GM12891 (cell line): Measurements from ENCODE around the gene MICAL3.

Experiments used
- PAX5 ChIP-seq: IDR thresholded peaks from 2 replicates; pipeline ENCODE4 v1.6.1; 2011; ENCODE audit warnings: low read length, moderate library complexity, mild to moderate bottlenecking; ENCODE audit not compliant: insufficient read depth, severe bottlenecking
- POLR2AphosphoS5 ChIP-seq: IDR thresholded peaks from 2 replicates; pipeline ENCODE4 v1.6.1; 2011; ENCODE audit warnings: low read depth, low read length, control low read depth

GRCh38 chr22:17824457-17824856, 199.9 kb downstream of the MICAL3 start:
- TF ChIP-seq PAX5: no peak
- TF ChIP-seq POLR2AphosphoS5: no peak
